ENCODE results near the gene TSPAN17. TPM values are rescaled to one million over a fixed set of nuclear protein-coding genes. Genes with fewer than 3 reads are reported as not detected.

TSPAN17 gene
- total RNA-seq, 5 donors from 2014 or later (not counting 1 experiment from before 2014, with no cell fraction given): 20.2 to 39.3 (median 30.0) TPM

DNA sequence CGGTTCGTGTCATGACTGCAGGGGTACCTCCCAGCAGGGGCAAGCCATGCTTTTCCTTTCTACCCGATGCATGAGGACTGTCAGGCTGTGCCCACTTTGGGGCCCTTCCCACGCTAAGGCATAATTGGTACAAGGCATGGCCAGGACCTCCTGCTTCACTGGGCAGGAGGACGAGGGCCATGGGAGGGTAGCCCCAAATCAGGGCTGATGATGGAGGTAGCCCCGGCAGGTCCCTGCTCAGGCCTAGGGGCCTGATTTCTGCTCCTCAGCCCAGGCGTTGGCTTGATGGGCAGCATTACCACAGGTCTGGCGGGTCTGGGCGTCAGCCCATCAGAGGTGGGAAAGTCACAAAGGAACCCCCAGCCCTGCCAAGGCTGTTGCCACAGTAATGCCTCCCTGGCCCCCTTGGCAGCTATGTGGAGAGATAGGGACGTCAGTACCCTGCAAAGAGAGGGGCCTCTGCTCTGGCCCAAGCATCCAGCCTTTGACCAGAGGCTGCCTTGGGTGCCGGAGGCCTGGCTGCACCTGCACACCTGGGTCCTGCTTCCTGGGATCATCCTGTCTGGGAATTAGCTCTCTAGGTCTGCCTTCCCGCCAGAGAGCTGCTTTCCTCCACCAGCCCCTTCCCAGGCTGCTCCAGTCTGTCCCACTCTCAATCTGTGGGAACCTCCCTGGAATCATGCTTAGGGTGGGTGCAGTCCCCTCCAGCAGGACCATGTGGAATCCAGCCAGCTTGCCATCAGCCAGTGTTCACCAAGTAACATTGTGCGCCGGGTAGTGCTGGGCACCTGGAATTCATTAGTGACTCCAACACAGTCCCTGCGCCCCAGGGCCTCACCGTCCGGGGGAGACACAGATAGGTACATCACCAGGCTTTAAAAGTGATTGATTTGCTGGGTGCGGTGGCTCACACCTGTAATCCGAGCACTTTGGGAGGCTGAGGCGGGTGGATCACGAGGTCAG is 15.4 kb downstream of the TSPAN17 start:
- peaks cover 0 to 40% of the 10 kb centered on the region in 2 experiments for H3K27me3 ChIP-seq (replicated peaks in 1 of 2; ENCODE audit: control insufficient read depth in 2 of 2, extremely low read depth in 1 of 2, insufficient read depth in 2 of 2, low read length in 1 of 2)
- Mint-ChIP-seq H3K27ac (no peak overlapping the region), H3K4me1 (peaks cover 28 to 33% (median 32%) of the 10 kb centered on the region in 3 donors), H3K27me3 (peaks cover 15 to 17% of the 10 kb centered on the region in 2 donors), H3K36me3 (no peaks in the 10 kb centered on the region), H3K4me3 (no peak overlapping the region), H3K9me3 (no peaks in the 10 kb centered on the region)
- ATAC-seq (replicated peaks in 1 of 4) (no peak), DNase-seq (no peak)
- H3K4me1 ChIP-seq (ENCODE audit: control insufficient read depth in 1 of 2, extremely low read depth in 1 of 2, insufficient read depth in 2 of 2, low read length in 2 of 2): peaks cover 7 to 34% of the 10 kb centered on the region in 2 experiments
- no peak overlapping the region for H3K27ac ChIP-seq (ENCODE audit: low read length)
- CTCF ChIA-PET: no interaction called here
- POLR2A ChIA-PET: no interaction called here
- H3K4me3 ChIP-seq (ENCODE audit: control insufficient read depth in 1 of 2, extremely low read depth in 1 of 2, low read length in 1 of 2): no peak overlapping the region
- H3K36me3 ChIP-seq (ENCODE audit: control insufficient read depth in 2 of 2, extremely low read depth in 1 of 2, insufficient read depth in 1 of 2, low read length in 1 of 2): no peaks in the 10 kb centered on the region
- WGBS (ENCODE audit: insufficient coverage): 89% methylated on average over 17 of the region's 21 CpGs
- no peaks in the 10 kb centered on the region for H3K9me3 ChIP-seq

DNA sequence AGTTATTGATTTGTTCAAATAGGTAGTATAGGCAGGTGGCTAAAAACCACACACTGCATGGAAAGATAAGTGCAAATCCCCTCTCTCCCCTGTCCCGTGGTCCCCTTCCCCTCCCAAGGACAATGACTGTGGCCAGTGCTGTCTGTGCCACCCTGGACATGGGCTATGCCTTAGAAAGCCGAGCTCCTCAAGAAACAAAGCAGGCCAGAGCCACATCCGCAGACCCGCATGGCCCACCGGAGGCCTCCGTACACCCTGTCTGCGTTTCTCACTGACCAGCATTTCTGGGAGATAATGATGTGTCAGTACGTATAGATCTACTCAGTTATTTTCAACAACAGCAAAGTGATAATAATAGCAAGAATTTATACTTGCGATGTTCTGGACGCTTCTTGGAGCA is 16.3 kb downstream of the TSPAN17 start:
- CTCF ChIA-PET: no interaction called here
- Mint-ChIP-seq H3K36me3 (no peaks in the 10 kb centered on the region), H3K27ac (no peak overlapping the region)

DNA sequence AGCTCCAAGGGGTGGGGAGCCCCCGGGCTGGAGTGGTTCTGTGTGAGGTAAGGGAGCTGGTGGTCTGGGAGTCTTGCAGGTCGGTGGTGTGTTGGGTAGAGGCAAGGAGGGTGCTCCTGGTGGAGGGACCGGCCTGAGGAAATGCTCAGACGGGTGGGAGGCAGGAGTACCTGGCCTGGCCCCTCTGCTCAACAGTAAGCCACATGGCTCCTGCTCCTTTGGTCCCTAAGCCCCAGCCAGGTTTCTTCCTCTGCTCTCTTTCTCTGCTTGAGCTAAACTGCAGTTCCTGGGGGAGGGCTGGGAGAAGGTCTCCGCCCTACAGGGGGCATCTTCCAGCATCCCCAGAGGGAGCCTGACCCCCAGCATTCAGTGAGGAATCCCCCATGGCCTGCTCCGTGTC is 17.2 kb downstream of the TSPAN17 start:
- Mint-ChIP-seq H3K4me3 (no peak overlapping the region), H3K27me3 (peaks cover 15 to 20% of the 10 kb centered on the region in 2 donors), H3K27ac (no peak overlapping the region), H3K9me3 (no peaks in the 10 kb centered on the region), H3K4me1 (peaks cover 9 to 14% (median 14%) of the 10 kb centered on the region in 3 donors), H3K36me3 (no peaks in the 10 kb centered on the region)
- Histone ChIP-seq H3K27ac (ENCODE audit: low read length) (no peak overlapping the region), H3K9me3 (no peaks in the 10 kb centered on the region), H3K4me3 (ENCODE audit: control insufficient read depth in 1 of 2, extremely low read depth in 1 of 2, low read length in 1 of 2) (no peak overlapping the region), H3K4me1 (ENCODE audit: control insufficient read depth in 1 of 2, extremely low read depth in 1 of 2, insufficient read depth in 2 of 2, low read length in 2 of 2) (peaks cover 0 to 16% of the 10 kb centered on the region in 2 experiments), H3K36me3 (ENCODE audit: control insufficient read depth in 2 of 2, extremely low read depth in 1 of 2, insufficient read depth in 1 of 2, low read length in 1 of 2) (no peaks in the 10 kb centered on the region), H3K27me3 (replicated peaks in 1 of 2; ENCODE audit: control insufficient read depth in 2 of 2, extremely low read depth in 1 of 2, insufficient read depth in 2 of 2, low read length in 1 of 2) (peaks cover 4 to 51% of the 10 kb centered on the region in 2 experiments)
- ChIA-PET POLR2A (no interaction called here), CTCF (no interaction called here)
- DNase-seq (no peak), ATAC-seq (replicated peaks in 1 of 4) (no peak)
- 52% methylated on average over 4 of the region's 6 CpGs for WGBS (ENCODE audit: insufficient coverage)

More for the DNA sequence above, 16.3 kb downstream of the TSPAN17 start:
- DNase-seq (no peak), ATAC-seq (replicated peaks in 1 of 4) (no peak)
- Mint-ChIP-seq H3K4me3 (no peak overlapping the region), H3K4me1 (peaks cover 18 to 23% (median 23%) of the 10 kb centered on the region in 3 donors), H3K27me3 (peaks cover 15 to 17% of the 10 kb centered on the region in 2 donors), H3K9me3 (no peaks in the 10 kb centered on the region)
- H3K9me3 ChIP-seq: no peaks in the 10 kb centered on the region
- no peak overlapping the region for H3K27ac ChIP-seq (ENCODE audit: low read length)
- no peaks in the 10 kb centered on the region for H3K36me3 ChIP-seq (ENCODE audit: control insufficient read depth in 2 of 2, extremely low read depth in 1 of 2, insufficient read depth in 1 of 2, low read length in 1 of 2)
- POLR2A ChIA-PET: no interaction called here
- H3K4me1 ChIP-seq (ENCODE audit: control insufficient read depth in 1 of 2, extremely low read depth in 1 of 2, insufficient read depth in 2 of 2, low read length in 2 of 2): peaks cover 2 to 25% of the 10 kb centered on the region in 2 experiments
- peaks cover 4 to 49% of the 10 kb centered on the region in 2 experiments for H3K27me3 ChIP-seq (replicated peaks in 1 of 2; ENCODE audit: control insufficient read depth in 2 of 2, extremely low read depth in 1 of 2, insufficient read depth in 2 of 2, low read length in 1 of 2)
- no peak overlapping the region for H3K4me3 ChIP-seq (ENCODE audit: control insufficient read depth in 1 of 2, extremely low read depth in 1 of 2, low read length in 1 of 2)
- no CpG with 5 or more reads among the region's 10 CpGs for WGBS (ENCODE audit: insufficient coverage)

DNA sequence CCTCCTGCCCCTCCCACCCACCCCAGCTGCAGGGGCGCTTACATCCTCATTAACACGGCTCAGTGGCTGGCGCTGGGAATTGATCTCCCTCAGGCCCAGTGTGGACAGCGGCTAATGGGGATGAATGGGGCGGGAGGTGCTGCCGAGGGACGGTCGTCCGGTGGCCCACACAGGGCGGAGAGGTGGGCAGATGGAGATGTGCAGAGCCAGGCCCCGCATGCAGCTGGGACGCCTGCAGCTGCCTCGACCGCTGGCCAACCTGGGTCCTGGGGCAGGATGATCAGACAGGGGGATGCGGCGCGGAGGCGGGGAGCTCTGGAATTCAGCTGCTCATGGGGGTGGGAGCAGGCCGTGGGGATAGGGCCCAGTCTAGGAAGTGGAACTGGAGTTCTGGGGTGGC is 17.6 kb downstream of the TSPAN17 start:
- peaks cover 0 to 14% of the 10 kb centered on the region in 2 experiments for H3K4me1 ChIP-seq (ENCODE audit: control insufficient read depth in 1 of 2, extremely low read depth in 1 of 2, insufficient read depth in 2 of 2, low read length in 2 of 2)
- H3K4me1 Mint-ChIP-seq: peaks cover 9 to 12% (median 10%) of the 10 kb centered on the region in 3 donors
- ATAC-seq (replicated peaks in 1 of 4): no peak
- H3K27ac Mint-ChIP-seq: no peak overlapping the region
- peaks cover 15 to 20% of the 10 kb centered on the region in 2 donors for H3K27me3 Mint-ChIP-seq
- CTCF ChIA-PET: no interaction called here
- POLR2A ChIA-PET: no interaction called here
- no peak overlapping the region for H3K4me3 ChIP-seq (ENCODE audit: control insufficient read depth in 1 of 2, extremely low read depth in 1 of 2, low read length in 1 of 2)
- 55% methylated on average over 16 of the region's 19 CpGs for WGBS (ENCODE audit: insufficient coverage)
- H3K36me3 ChIP-seq (ENCODE audit: control insufficient read depth in 2 of 2, extremely low read depth in 1 of 2, insufficient read depth in 1 of 2, low read length in 1 of 2): no peaks in the 10 kb centered on the region
- no peaks in the 10 kb centered on the region for H3K9me3 Mint-ChIP-seq
- no peak for DNase-seq
- H3K9me3 ChIP-seq: no peaks in the 10 kb centered on the region
- H3K27ac ChIP-seq (ENCODE audit: low read length): no peak overlapping the region
- no peak overlapping the region for H3K4me3 Mint-ChIP-seq
- H3K27me3 ChIP-seq (replicated peaks in 1 of 2; ENCODE audit: control insufficient read depth in 2 of 2, extremely low read depth in 1 of 2, insufficient read depth in 2 of 2, low read length in 1 of 2): peaks cover 4 to 54% of the 10 kb centered on the region in 2 experiments
- H3K36me3 Mint-ChIP-seq: no peaks in the 10 kb centered on the region

GRCh38 chr5:176665517-176665916 is 18.2 kb downstream of the TSPAN17 start:
- Mint-ChIP-seq H3K4me1 (peaks cover 4 to 5% (median 5%) of the 10 kb centered on the region in 3 donors), H3K36me3 (no peaks in the 10 kb centered on the region), H3K9me3 (no peaks in the 10 kb centered on the region), H3K27ac (no peak overlapping the region), H3K27me3 (peaks cover 15 to 22% of the 10 kb centered on the region in 2 donors), H3K4me3 (no peak overlapping the region)
- DNase-seq (no peak), ATAC-seq (replicated peaks in 1 of 4) (no peak)
- Histone ChIP-seq H3K36me3 (ENCODE audit: control insufficient read depth in 2 of 2, extremely low read depth in 1 of 2, insufficient read depth in 1 of 2, low read length in 1 of 2) (no peaks in the 10 kb centered on the region), H3K9me3 (no peaks in the 10 kb centered on the region), H3K4me1 (ENCODE audit: control insufficient read depth in 1 of 2, extremely low read depth in 1 of 2, insufficient read depth in 2 of 2, low read length in 2 of 2) (peaks cover 0 to 9% of the 10 kb centered on the region in 2 experiments), H3K27ac (ENCODE audit: low read length) (no peak overlapping the region), H3K27me3 (replicated peaks in 1 of 2; ENCODE audit: control insufficient read depth in 2 of 2, extremely low read depth in 1 of 2, insufficient read depth in 2 of 2, low read length in 1 of 2) (peaks cover 4 to 60% of the 10 kb centered on the region in 2 experiments), H3K4me3 (ENCODE audit: control insufficient read depth in 1 of 2, extremely low read depth in 1 of 2, low read length in 1 of 2) (no peak overlapping the region)
- POLR2A ChIA-PET: no interaction called here
- 76% methylated on average over 6 of the region's 6 CpGs for WGBS (ENCODE audit: insufficient coverage)
- CTCF ChIA-PET: interaction anchor here in 1 of 2 donors (0.6 kb wide), 1 partner anchor 403 kb away, joined by 3 read pairs; no protein-coding TSS in a partner anchor

DNA sequence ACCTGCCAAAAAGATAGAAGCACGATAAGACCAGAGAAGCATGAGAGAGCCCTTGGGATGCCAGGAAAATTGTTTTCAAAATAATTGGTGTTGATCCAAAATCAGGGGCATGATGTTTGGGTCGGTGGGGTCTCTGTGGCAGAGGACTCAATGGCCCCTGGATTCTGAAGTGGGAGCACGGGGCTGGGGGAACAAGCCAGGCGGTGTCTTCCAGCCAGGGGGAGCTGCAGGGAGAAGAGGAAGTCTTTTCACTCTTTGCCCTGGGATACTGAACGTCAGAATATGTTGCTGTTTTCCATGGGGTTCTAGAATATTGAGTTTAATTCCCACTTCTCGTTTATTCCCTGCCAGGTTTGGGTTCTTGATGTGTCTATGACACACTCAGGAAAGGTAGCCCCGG is 20.4 kb downstream of the TSPAN17 start:
- DNase-seq: no peak
- ATAC-seq (replicated peaks in 1 of 4): no peak
- 59% methylated on average over 6 of the region's 7 CpGs for WGBS (ENCODE audit: insufficient coverage)
- Mint-ChIP-seq H3K4me1 (no peaks in the 10 kb centered on the region), H3K27ac (no peak overlapping the region), H3K36me3 (no peaks in the 10 kb centered on the region), H3K9me3 (no peaks in the 10 kb centered on the region), H3K27me3 (peaks cover 18 to 37% of the 10 kb centered on the region in 2 donors), H3K4me3 (no peak overlapping the region)
- Histone ChIP-seq H3K9me3 (no peaks in the 10 kb centered on the region), H3K36me3 (ENCODE audit: control insufficient read depth in 2 of 2, extremely low read depth in 1 of 2, insufficient read depth in 1 of 2, low read length in 1 of 2) (no peaks in the 10 kb centered on the region), H3K4me3 (ENCODE audit: control insufficient read depth in 1 of 2, extremely low read depth in 1 of 2, low read length in 1 of 2) (no peak overlapping the region), H3K27me3 (replicated peaks in 1 of 2; ENCODE audit: control insufficient read depth in 2 of 2, extremely low read depth in 1 of 2, insufficient read depth in 2 of 2, low read length in 1 of 2) (peaks cover 4 to 62% of the 10 kb centered on the region in 2 experiments), H3K4me1 (ENCODE audit: control insufficient read depth in 1 of 2, extremely low read depth in 1 of 2, insufficient read depth in 2 of 2, low read length in 2 of 2) (no peaks in the 10 kb centered on the region), H3K27ac (ENCODE audit: low read length) (no peak overlapping the region)
- ChIA-PET CTCF (no interaction called here), POLR2A (no interaction called here)
